DMS114 treated with DMSO at 0.1 percent for 48 hours (cell line): ENCODE data around the gene TPI1.
A peak's percentile ranks its signal among the peaks of the same experiment; 100 is the strongest.
"Not testable (repeated sequence)": the region's sequence is repeated elsewhere in the genome, so short reads cannot be mapped to it uniquely, and the experiment has no call there.

Source experiments
- DNase-seq: peaks from one replicate; lab custom pipeline; 2025; ENCODE audit not compliant: unreplicated experiment; lab: John Stamatoyannopoulos, UW

TPI1 gene

GRCh38 chr12:6846316-6846869 lies 20.9 kb upstream of the TPI1 start:
- DNase-seq = no peak

- no peak for DNase-seq
These were observed 19.7 kb upstream of the TPI1 start for GRCh38 chr12:6847676-6848075.

GRCh38 chr12:6849427-6849826 lies 17.9 kb upstream of the TPI1 start:
- no peak for DNase-seq

GRCh38 chr12:6849976-6850560 lies 17.3 kb upstream of the TPI1 start:
- no peak for DNase-seq

- DNase-seq = no peak
These were observed 16.6 kb upstream of the TPI1 start for GRCh38 chr12:6850796-6851152.

- DNase-seq = peak; percentile 98
These were observed 16.0 kb upstream of the TPI1 start, which contains the start of gene CDCA3 for GRCh38 chr12:6851153-6851920. TSS of gene CDCA3 (minus strand) at chr12:6851286. CDS start at chr12:6850952, 334 bp downstream.

GRCh38 chr12:6851921-6852650 lies 15.2 kb upstream of the TPI1 start, which contains the start of gene USP5:
TSS of gene USP5 (plus strand) at chr12:6852150. CDS start at chr12:6852180, 30 bp downstream.
- DNase-seq = peak; percentile 98

GRCh38 chr12:6852651-6853354 lies 14.5 kb upstream of the TPI1 start:
- DNase-seq = no peak

GRCh38 chr12:6853626-6854025 lies 13.7 kb upstream of the TPI1 start:
- no peak for DNase-seq

- no peak for DNase-seq
These were observed 13.3 kb upstream of the TPI1 start for GRCh38 chr12:6854036-6854435.

- DNase-seq = no peak
These were observed 12.0 kb upstream of the TPI1 start for GRCh38 chr12:6855322-6855721.

- DNase-seq = no peak
These were observed 8.5 kb upstream of the TPI1 start for GRCh38 chr12:6858799-6859198.

- no peak for DNase-seq
These were observed 7.2 kb upstream of the TPI1 start for GRCh38 chr12:6860116-6860515.

- no peak for DNase-seq
These were observed 6.4 kb upstream of the TPI1 start for GRCh38 chr12:6860942-6861341.

- no peak for DNase-seq
These were observed 5.9 kb upstream of the TPI1 start for GRCh38 chr12:6861391-6861790.

- no peak for DNase-seq
These were observed 4.3 kb upstream of the TPI1 start for GRCh38 chr12:6863033-6863432.

- no peak for DNase-seq
These were observed 3.6 kb upstream of the TPI1 start for GRCh38 chr12:6863586-6864321.

- DNase-seq = not testable (repeated sequence)
These were observed 2.0 kb upstream of the TPI1 start for GRCh38 chr12:6865307-6865706.

- DNase-seq = no peak
These were observed 990 bp upstream of the TPI1 start for GRCh38 chr12:6866163-6866919.
